NB4 (cell line): ENCODE results near the gene CASP9.

ENCODE experiments used
- CTCF ChIP-seq: IDR thresholded peaks from one replicate; pipeline ENCODE4 v1.5.1; 2012; ENCODE audit warnings: low read depth, low read length
- POLR2A ChIP-seq: IDR thresholded peaks from 2 replicates; pipeline ENCODE4 v1.6.1; 2011; ENCODE audit warnings: mild to moderate bottlenecking; ENCODE audit not compliant: insufficient read length; ENCODE audit errors: extremely low read depth

- TF ChIP-seq POLR2A (no peak), CTCF (no peak)
These were observed 35.3 kb upstream of the CASP9 start for GRCh38 chr1:15559189-15559810.
